Left lung (tissue), 10 donors: ENCODE measurements around the gene OR10A3. TPM values are rescaled to one million over a fixed set of nuclear protein-coding genes. Genes with fewer than 3 reads are reported as not detected.

Source experiments
- ATAC-seq: fragments of 200-7000 bp; cut with Tn5 transposase; one replicate; pipeline ENCODE4 v1.9.1; 2020; ENCODE audit warnings: moderate library complexity
- DNase-seq, 4 donors: peaks; one replicate each; pipeline ENCODE4 v3.0.0-alpha.2; 2013 to 2020
- H3K27ac ChIP-seq, 2 donors: fragments of 200-600 bp; sonication (generic) in 1 of 2; one replicate each; pipeline versions ENCODE4 v1.5.0 to v1.8.0; 2020 to 2021
- H3K27me3 ChIP-seq, 2 donors: fragments of 200-600 bp; sonication (generic) in 1 of 2; one replicate each; pipeline versions ENCODE4 v1.5.0 to v1.8.0; 2020 to 2021
- H3K36me3 ChIP-seq, 2 donors: fragments of 200-600 bp; sonication (generic) in 1 of 2; one replicate each; pipeline versions ENCODE4 v1.5.0 to v1.8.0; 2020 to 2021
- H3K4me1 ChIP-seq, 2 donors: fragments of 200-600 bp; one replicate each; pipeline ENCODE4 v1.8.0; 2021
- H3K4me3 ChIP-seq, 2 donors: fragments of 200-600 bp; sonication (generic) in 1 of 2; one replicate each; pipeline versions ENCODE4 v1.5.0 to v1.8.0; 2020 to 2021; ENCODE audit warnings: mild to moderate bottlenecking in 1 of 2
- H3K9me3 ChIP-seq, 2 donors: fragments of 200-600 bp; sonication (generic) in 1 of 2; one replicate each; pipeline versions ENCODE4 v1.5.0 to v1.8.0; 2020 to 2021
- CTCF ChIP-seq, 2 donors: fragments of 200-600 bp; sonication (generic) in 1 of 2; IDR thresholded peaks; one replicate each; pipeline versions ENCODE4 v1.5.0 to v1.8.0; 2021; ENCODE audit warnings: antibody characterized with exemption in 2 of 2
- intact Hi-C, 2 donors: fragments of 100-400 bp; cut with DNase I; formaldehyde crosslinking; loops; one replicate each; pipeline versions ENCODE4 v1.11.2 to v1.14.2; 2022
- polyA plus RNA-seq, 6 donors: library from polyadenylated mRNA; unstranded; fragments of 120-200 nt; gene quantifications; one replicate each; pipeline ENCODE4 v1.2.1, GENCODE V29; 2013; ENCODE audit not compliant: insufficient read length in 6 of 6
- total RNA-seq, 2 donors: library from RNA; stranded (reverse); fragmentation: NEBNext Ultra II Directional; extraction: Animal tissue kit (Norgen Biotek cat#: 25700); gene quantifications; one replicate each; pipeline ENCODE4 v1.2.1, GENCODE V29; 2021
- donor health status: DM: no; HTN: yes; CAD: no.
- donor health status: DM: no; HTN: no; CAD: no.

The OR10A3 gene
- total and polyA plus RNA-seq, 8 donors, result 0.04 to 0.13 (median 0.06) TPM; not detected in 4

- intact Hi-C loops, result no loop called here
- Histone ChIP-seq H3K36me3 (no peaks in the 10 kb centered on the region), H3K9me3 (no peaks in the 10 kb centered on the region), H3K27me3 (peaks cover 0 to 7% of the 10 kb centered on the region in 2 donors), H3K27ac (no peak overlapping the region), H3K4me1 (no peaks in the 10 kb centered on the region), H3K4me3 (no peak overlapping the region)
- DNase-seq, result no peak
- no peak for TF ChIP-seq CTCF (IDR thresholded peaks at IDR 0.05)
- no peak for ATAC-seq
Observed at GRCh38 chr11:7964873-7965272, 23.4 kb upstream of the OR10A3 start.

- DNase-seq, result no peak
- TF ChIP-seq CTCF (IDR thresholded peaks at IDR 0.05), result no peak
- Histone ChIP-seq H3K4me1 (no peaks in the 10 kb centered on the region), H3K27me3 (peaks cover 0 to 7% of the 10 kb centered on the region in 2 donors), H3K36me3 (no peaks in the 10 kb centered on the region), H3K27ac (no peak overlapping the region), H3K9me3 (no peaks in the 10 kb centered on the region), H3K4me3 (no peak overlapping the region)
- no peak for ATAC-seq
- intact Hi-C loops, result no loop called here
Observed at GRCh38 chr11:7964261-7964660, 22.8 kb upstream of the OR10A3 start.

GRCh38 chr11:7955191-7955590, 13.7 kb upstream of the OR10A3 start:
- ATAC-seq (no peak), DNase-seq (no peak)
- H3K4me3 ChIP-seq, result no peak overlapping the region
- intact Hi-C loops, result no loop called here
- no peaks in the 10 kb centered on the region for H3K4me1 ChIP-seq
- H3K27ac ChIP-seq, result no peak overlapping the region
- H3K9me3 ChIP-seq, result no peaks in the 10 kb centered on the region
- no peaks in the 10 kb centered on the region for H3K36me3 ChIP-seq
- H3K27me3 ChIP-seq, result peaks cover 0 to under 1% of the 10 kb centered on the region in 2 donors
- TF ChIP-seq CTCF (IDR thresholded peaks at IDR 0.05), result no peak

GRCh38 chr11:7949934-7950333, 8.4 kb upstream of the OR10A3 start:
- ATAC-seq, result no peak
- Histone ChIP-seq H3K9me3 (peaks cover 0 to 2% of the 10 kb centered on the region in 2 donors), H3K27ac (no peak overlapping the region), H3K4me1 (no peaks in the 10 kb centered on the region), H3K36me3 (no peaks in the 10 kb centered on the region), H3K27me3 (no peaks in the 10 kb centered on the region), H3K4me3 (no peak overlapping the region)
- intact Hi-C loops, result no loop called here
- DNase-seq, result no peak
- no peak for TF ChIP-seq CTCF (IDR thresholded peaks at IDR 0.05)

GRCh38 chr11:7944123-7944522, 2.6 kb upstream of the OR10A3 start:
- no peaks in the 10 kb centered on the region for H3K36me3 ChIP-seq
- H3K4me3 ChIP-seq, result no peak overlapping the region
- intact Hi-C loops, result no loop called here
- no peaks in the 10 kb centered on the region for H3K4me1 ChIP-seq
- ATAC-seq (no peak), DNase-seq (no peak)
- no peaks in the 10 kb centered on the region for H3K27me3 ChIP-seq
- H3K9me3 ChIP-seq, result peaks cover 0 to 22% of the 10 kb centered on the region in 2 donors
- no peak for TF ChIP-seq CTCF (IDR thresholded peaks at IDR 0.05)
- H3K27ac ChIP-seq, result no peak overlapping the region
